GM21526 (cell line): ENCODE measurements around the gene NEK11.

Experiments used
- ATAC-seq: cut with Tn5 transposase; IDR thresholded peaks from one replicate; pipeline ENCODE4 v1.9.1; 2021; ENCODE audit warnings: moderate library complexity; ENCODE audit not compliant: unreplicated experiment, low FRiP score

NEK11 gene, protein sequence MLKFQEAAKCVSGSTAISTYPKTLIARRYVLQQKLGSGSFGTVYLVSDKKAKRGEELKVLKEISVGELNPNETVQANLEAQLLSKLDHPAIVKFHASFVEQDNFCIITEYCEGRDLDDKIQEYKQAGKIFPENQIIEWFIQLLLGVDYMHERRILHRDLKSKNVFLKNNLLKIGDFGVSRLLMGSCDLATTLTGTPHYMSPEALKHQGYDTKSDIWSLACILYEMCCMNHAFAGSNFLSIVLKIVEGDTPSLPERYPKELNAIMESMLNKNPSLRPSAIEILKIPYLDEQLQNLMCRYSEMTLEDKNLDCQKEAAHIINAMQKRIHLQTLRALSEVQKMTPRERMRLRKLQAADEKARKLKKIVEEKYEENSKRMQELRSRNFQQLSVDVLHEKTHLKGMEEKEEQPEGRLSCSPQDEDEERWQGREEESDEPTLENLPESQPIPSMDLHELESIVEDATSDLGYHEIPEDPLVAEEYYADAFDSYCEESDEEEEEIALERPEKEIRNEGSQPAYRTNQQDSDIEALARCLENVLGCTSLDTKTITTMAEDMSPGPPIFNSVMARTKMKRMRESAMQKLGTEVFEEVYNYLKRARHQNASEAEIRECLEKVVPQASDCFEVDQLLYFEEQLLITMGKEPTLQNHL

GRCh38 chr3:131026321-131027151 lies at the start of gene NEK11, which contains the start of gene ASTE1:
NEK11 (plus strand) TSS chr3:131026877; CDS start chr3:131029709, 2,832 bp downstream.
ASTE1 (minus strand) TSS chr3:131026825; CDS start chr3:131025306, 1,519 bp downstream.
- ATAC-seq, result peak; percentile 99

- ATAC-seq, result no peak
These were observed 47.6 kb upstream of the NEK11 start for GRCh38 chr3:130979117-130979516.

- no peak for ATAC-seq
These were observed 45.2 kb upstream of the NEK11 start for GRCh38 chr3:130981469-130981868.

DNA sequence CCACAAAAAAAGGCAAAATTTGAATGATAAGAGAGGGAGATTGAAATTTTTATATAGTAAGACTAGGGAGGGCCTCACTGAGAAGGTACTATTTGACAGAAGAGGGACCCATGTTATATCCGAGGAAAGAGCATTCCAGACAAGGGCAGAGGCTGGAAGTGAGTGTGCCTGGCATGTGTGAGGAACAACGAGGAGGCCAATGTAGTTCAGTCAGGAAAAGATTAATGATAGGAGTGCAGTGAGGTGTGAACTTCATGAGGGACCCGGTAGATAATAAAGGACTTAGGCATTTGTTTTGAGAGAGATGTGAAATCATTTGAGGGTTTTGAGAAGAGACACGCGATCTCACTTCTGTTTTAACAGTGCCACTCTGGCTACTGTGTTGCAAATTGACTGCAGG lies 36.4 kb upstream of the NEK11 start:
- no peak for ATAC-seq

DNA sequence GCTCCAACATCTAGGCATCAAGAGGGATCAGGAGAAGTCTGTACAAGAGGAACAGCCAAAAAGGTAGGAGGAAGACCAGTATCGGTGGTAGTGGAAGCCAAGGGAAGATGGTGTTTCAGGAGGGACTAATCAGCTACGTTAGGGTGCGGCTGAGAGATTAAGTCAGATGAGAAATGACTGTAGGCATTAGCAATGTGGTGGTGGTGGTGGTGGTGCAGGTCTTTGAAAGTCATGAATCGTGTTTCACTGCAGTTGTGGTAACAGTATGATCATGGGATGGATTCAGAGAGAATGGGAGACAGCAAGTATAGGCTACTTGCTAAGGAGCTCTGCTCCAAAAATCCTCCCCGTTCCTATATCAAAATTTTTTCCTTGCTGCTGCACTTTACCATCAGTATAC lies 35.6 kb upstream of the NEK11 start:
- no peak for ATAC-seq

DNA sequence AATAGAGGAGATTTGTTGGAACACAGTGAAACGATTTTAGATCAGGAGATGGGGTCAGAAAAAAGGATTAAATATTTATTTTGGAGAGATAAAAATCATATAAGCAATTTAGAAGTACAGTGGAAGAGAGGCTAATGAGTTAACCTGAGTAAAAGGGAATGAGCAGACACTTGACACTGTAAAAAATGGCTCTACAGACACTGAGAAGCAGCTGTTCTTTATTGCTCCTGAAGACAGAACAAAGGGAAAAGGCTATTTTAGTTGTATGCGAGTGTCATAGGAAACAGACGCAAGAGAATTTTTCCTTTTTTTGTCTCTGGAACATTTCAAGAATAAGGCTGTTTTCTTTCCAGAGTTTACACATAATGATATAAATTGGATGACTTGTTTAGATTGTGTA lies 34.3 kb upstream of the NEK11 start:
- no peak for ATAC-seq

- no peak for ATAC-seq
These were observed 29.4 kb upstream of the NEK11 start for GRCh38 chr3:130997289-130997688.

- no peak for ATAC-seq
These were observed 25.6 kb upstream of the NEK11 start for GRCh38 chr3:131001071-131001470.

GRCh38 chr3:131004603-131005002 lies 22.1 kb upstream of the NEK11 start:
- ATAC-seq, result no peak

- ATAC-seq, result no peak
These were observed 19.4 kb upstream of the NEK11 start for GRCh38 chr3:131007256-131007655.

GRCh38 chr3:131007782-131008181 lies 18.9 kb upstream of the NEK11 start:
- no peak for ATAC-seq

- no peak for ATAC-seq
These were observed 18.4 kb upstream of the NEK11 start for GRCh38 chr3:131008326-131008725.

GRCh38 chr3:131009698-131010097 lies 17.0 kb upstream of the NEK11 start:
- ATAC-seq, result no peak

DNA sequence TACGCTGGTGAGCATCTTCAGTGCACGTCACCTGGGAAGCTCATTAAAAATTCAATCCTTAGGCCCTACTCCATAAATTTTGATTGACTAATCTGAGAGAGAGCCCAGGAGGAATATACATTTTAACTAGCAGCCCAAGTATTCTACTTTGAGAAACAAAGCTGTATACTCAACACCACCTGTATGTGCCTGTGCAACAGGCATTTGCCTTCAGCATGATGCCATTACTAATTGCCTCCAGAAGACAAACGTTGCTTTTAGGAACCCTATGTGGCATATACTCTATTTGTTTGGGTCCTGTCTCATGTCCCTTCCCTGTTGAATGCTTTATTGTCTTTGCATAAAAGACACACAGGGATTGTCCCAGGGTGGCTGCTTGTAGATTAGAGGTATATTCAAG lies 7.7 kb upstream of the NEK11 start:
- ATAC-seq, result no peak

- ATAC-seq, result no peak
These were observed 6.5 kb upstream of the NEK11 start for GRCh38 chr3:131020122-131020693.

DNA sequence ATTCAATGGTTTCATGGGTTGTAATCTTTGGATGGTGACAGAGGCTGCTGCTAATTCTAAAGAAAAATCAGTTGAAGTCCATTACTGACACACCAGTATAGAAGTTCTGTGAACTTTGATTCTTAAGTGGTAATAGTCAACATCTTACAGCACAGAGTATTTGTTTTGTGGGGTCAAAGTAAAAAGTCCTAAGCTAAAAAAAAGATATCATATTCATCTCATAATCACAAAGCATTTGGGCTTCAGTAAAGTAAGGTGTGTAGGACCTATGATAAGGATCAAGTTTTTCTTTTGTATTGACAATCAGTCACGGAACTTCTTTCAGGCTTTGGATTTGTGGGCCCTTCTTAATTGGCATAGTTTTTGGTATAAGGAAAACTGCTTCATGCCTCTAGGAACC lies 1.1 kb upstream of the NEK11 start:
- no peak for ATAC-seq

DNA sequence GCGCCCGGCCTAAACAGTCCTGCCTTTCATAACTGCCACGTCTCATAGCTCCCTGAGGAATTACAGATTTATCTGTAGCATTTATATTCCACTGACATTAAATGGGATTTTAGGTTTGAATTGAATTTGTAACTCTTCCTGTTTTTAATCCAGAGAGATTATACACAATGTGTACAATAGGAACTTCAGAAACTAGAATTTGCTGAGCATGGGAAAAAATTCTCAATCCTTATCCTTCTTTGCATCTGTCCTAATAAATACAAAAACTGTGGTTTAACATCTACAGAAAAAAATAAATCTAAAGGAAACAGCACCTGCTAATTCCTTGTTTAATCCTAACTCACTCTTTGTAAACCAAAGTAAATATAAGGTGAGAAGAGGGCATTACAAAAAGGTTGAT lies 2.2 kb downstream of the NEK11 start:
- no peak for ATAC-seq

DNA sequence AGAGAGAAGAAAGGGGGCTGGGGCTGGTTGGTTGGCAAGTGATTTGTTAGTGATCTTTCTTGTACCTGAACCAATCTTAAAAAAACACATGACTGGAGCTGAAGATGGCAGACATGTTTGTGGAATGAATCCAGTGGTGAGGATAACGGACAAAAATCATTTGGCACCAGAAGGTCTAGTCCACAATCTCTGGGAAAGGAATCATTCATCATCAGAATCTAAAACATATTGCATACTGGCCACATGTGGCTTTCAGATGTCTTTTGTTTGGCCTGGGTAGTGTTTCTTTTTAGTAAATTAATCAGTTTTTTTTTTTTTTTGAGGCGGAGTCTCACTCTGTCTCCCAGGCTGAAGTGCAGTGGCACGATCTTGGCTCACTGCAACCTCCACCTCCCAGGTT lies 5.0 kb downstream of the NEK11 start:
- ATAC-seq, result no peak

DNA sequence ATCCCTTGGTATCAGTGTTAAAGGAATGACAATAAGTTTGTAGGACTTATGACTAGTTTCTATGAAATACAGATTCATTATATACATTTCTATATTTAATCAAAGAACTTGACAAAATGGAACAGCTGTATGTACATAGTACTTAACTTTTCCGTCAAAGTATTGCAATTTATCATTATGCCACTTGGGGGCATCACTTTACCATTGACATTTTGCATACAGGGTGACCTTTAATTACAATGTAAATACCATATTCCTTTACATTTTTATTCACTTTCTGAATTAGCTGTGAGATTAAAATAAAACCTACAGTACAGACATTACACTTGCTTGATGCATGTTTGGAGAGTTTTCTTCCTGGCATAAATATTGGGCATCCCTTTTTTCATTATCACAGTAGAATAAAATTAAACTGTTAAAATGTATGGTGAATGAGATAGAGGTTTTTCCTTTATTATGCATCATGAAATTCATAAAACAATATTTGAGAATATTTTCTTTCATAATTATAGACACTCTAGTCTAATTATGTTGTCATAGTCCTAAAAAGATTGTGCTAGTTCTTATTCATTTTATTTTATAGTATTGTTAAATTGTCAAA lies 6.9 kb downstream of the NEK11 start:
- no peak for ATAC-seq

- no peak for ATAC-seq
These were observed 9.6 kb downstream of the NEK11 start for GRCh38 chr3:131036200-131036816.
